H1 (cell line): Measurements from ENCODE around the gene ZBTB9. TPM values are rescaled to one million over a fixed set of nuclear protein-coding genes. Genes with fewer than 3 reads are reported as not detected.

Experiments
- USF2 ChIP-seq: IDR thresholded peaks from 2 replicates; pipeline ENCODE4 v1.6.1; 2011; ENCODE audit warnings: low read length, improper control_type of control experiment
- polyA plus RNA-seq, 7 experiments: library from polyadenylated mRNA; depleted of rRNA in 3 of 7; stranded (reverse) in 5 of 7; unstranded in 2 of 7; fragments of >200 nt in 5 of 7; fragments of 200-250 nt in 2 of 7; gene quantifications; 1 replicate in 5 of 7; 2 replicates in 1 of 7; 4 replicates in 1 of 7; pipeline versions ENCODE4 v1.2.1 to v1.2.3, GENCODE V29; 2011 to 2013; ENCODE audit warnings: missing spikeins in 2 of 7, mixed read lengths in 2 of 7
- total RNA-seq: library from RNA; stranded (reverse); fragmentation: NEBNext Ultra II Directional; extraction: Animal tissue kit (Norgen Biotek cat#: 25700); gene quantifications from 2 replicates; pipeline ENCODE4 v1.2.1, GENCODE V29; 2021

ZBTB9 gene
- total and polyA plus RNA-seq, 2 of the 8 experiments (the other 6 are each of a cell fraction or from before 2014, with no cell fraction given): 16.9 to 20.2 TPM

DNA sequence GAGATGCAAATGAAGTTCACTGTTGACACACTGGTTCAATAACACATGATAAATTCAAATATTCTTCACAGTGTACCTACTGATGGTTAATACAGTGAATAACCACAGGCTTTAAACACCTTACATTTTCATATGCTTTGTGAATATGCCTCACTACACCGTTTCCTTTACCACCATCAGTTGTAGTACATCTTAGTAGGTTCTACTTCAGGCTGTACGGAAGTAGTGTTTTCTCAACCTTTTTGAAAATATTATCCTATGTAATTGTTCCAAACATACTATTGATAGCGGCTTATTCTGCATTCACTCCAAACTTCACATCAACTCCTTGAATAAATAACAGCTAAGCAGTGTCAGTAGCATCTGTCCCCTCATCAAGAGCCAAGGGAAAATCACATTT lies 15.3 kb downstream of the ZBTB9 start (continued):
- no peak for TF ChIP-seq USF2
